ENCODE measurements around the gene EFNA5.
A peak's percentile ranks its signal among the peaks of the same experiment; 100 is the strongest.

- TF ChIP-seq EZH2 (IDR thresholded peaks at IDR 0.05; ENCODE audit: low read length) = no peak
- TF ChIP-seq, protein P1, sequence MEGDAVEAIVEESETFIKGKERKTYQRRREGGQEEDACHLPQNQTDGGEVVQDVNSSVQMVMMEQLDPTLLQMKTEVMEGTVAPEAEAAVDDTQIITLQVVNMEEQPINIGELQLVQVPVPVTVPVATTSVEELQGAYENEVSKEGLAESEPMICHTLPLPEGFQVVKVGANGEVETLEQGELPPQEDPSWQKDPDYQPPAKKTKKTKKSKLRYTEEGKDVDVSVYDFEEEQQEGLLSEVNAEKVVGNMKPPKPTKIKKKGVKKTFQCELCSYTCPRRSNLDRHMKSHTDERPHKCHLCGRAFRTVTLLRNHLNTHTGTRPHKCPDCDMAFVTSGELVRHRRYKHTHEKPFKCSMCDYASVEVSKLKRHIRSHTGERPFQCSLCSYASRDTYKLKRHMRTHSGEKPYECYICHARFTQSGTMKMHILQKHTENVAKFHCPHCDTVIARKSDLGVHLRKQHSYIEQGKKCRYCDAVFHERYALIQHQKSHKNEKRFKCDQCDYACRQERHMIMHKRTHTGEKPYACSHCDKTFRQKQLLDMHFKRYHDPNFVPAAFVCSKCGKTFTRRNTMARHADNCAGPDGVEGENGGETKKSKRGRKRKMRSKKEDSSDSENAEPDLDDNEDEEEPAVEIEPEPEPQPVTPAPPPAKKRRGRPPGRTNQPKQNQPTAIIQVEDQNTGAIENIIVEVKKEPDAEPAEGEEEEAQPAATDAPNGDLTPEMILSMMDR (optimal IDR thresholded peaks at IDR 0.05 in 1 of 3, IDR thresholded peaks at IDR 0.05 in 1 of 3, conservative IDR thresholded peaks at IDR 0.05 in 1 of 3; ENCODE audit: extremely low read depth in 1 of 3, insufficient read depth in 2 of 3, low read length in 3 of 3) = peak; percentile 85 to 95 (median 92)
These were observed 98.9 kb downstream of the EFNA5 start for GRCh38 chr5:107571621-107572536.

Measured in keratinocyte (primary cell).